K562 (cell line): ENCODE data around the gene FTO. TPM values are rescaled to one million over a fixed set of nuclear protein-coding genes. Genes with fewer than 3 reads are reported as not detected.
A peak's percentile ranks its signal among the peaks of the same experiment; 100 is the strongest.

Experiments used
- ARID1B ChIP-seq: fragments of 450-650 bp; IDR thresholded peaks from 2 replicates; pipeline ENCODE4 v1.6.1; 2016; ENCODE audit warnings: antibody characterized with exemption, mild to moderate bottlenecking, inconsistent platforms
- CTBP1 ChIP-seq: fragments of 450-650 bp; IDR thresholded peaks from 2 replicates; pipeline ENCODE4 v1.6.1; 2016; ENCODE audit warnings: borderline replicate concordance
- DLX4 ChIP-seq: fragments of 250-450 bp; sonication (Bioruptor Pico); IDR thresholded peaks from 2 replicates; pipeline ENCODE4 v1.6.1; 2021; ENCODE audit warnings: mild to moderate bottlenecking
- E2F4 ChIP-seq: sonication (generic); formaldehyde crosslinking; IDR thresholded peaks from 2 replicates; pipeline ENCODE4 v1.8.0; 2022; ENCODE audit warnings: mild to moderate bottlenecking, low read depth, missing genetic modification reagents
- EGR1 ChIP-seq: fragments of 450-650 bp; conservative IDR thresholded peaks from 2 replicates; pipeline ENCODE4 v1.6.1; 2017; ENCODE audit warnings: mild to moderate bottlenecking
- EHMT2 ChIP-seq: fragments of 450-650 bp; IDR thresholded peaks from 2 replicates; pipeline ENCODE4 v1.6.1; 2018; ENCODE audit warnings: antibody characterized with exemption
- EP300 ChIP-seq: IDR thresholded peaks from 2 replicates; pipeline ENCODE4 v1.6.1; 2012; ENCODE audit warnings: low read length, improper control_type of control experiment
- FOS ChIP-seq: IDR thresholded peaks from 3 replicates; pipeline ENCODE4 v1.6.1; 2011; ENCODE audit not compliant: insufficient read length; ENCODE audit errors: extremely low read depth
- ILK ChIP-seq: fragments of 450-650 bp; IDR thresholded peaks from 2 replicates; pipeline ENCODE4 v1.6.1; 2016; ENCODE audit warnings: missing genetic modification characterization, low read depth, mild to moderate bottlenecking, missing compliant biosample characterization, moderate library complexity, borderline replicate concordance
- KHSRP ChIP-seq: fragments of 450-650 bp; IDR thresholded peaks from 2 replicates; pipeline ENCODE4 v1.6.1; 2017
- MAFG ChIP-seq: fragments of 450-650 bp; conservative IDR thresholded peaks from 2 replicates; pipeline ENCODE4 v1.6.1; 2016; ENCODE audit warnings: missing genetic modification characterization, missing compliant biosample characterization
- MCM3 ChIP-seq: fragments of 450-650 bp; IDR thresholded peaks from 2 replicates; pipeline ENCODE4 v1.6.1; 2016
- MEIS2 ChIP-seq: fragments of 450-650 bp; IDR thresholded peaks from 2 replicates; pipeline ENCODE4 v1.6.1; 2014; ENCODE audit warnings: mild to moderate bottlenecking; ENCODE audit not compliant: partially characterized antibody
- MIER1 ChIP-seq: fragments of 450-650 bp; IDR thresholded peaks from 2 replicates; pipeline ENCODE4 v1.6.1; 2016; ENCODE audit warnings: antibody characterized with exemption, mild to moderate bottlenecking, low read depth
- MNT ChIP-seq, 2 experiments: fragments of 450-650 bp; conservative IDR thresholded peaks; 2 replicates each; pipeline ENCODE4 v1.6.1; 2017; ENCODE audit warnings: mild to moderate bottlenecking in 2 of 2, moderate library complexity in 2 of 2
- NCOR1 ChIP-seq: fragments of 450-650 bp; IDR thresholded peaks from 2 replicates; pipeline ENCODE4 v1.6.1; 2016; ENCODE audit warnings: mild to moderate bottlenecking, moderate library complexity
- NR2C1 ChIP-seq, 2 experiments: fragments of 450-650 bp; IDR thresholded peaks; 2 replicates each; pipeline ENCODE4 v1.6.1; 2017; ENCODE audit warnings: mild to moderate bottlenecking in 2 of 2, antibody characterized with exemption in 1 of 2, inconsistent platforms in 1 of 2, missing compliant biosample characterization in 1 of 2, missing genetic modification characterization in 1 of 2
- POLR2AphosphoS2 ChIP-seq: IDR thresholded peaks from 2 replicates; pipeline ENCODE4 v1.6.1; 2012; ENCODE audit warnings: low read length, improper control_type of control experiment
- RBM39 ChIP-seq: fragments of 200-400 bp; formaldehyde crosslinking; optimal IDR thresholded peaks from 2 replicates; pipeline ENCODE3; 2018; ENCODE audit warnings: low read depth, low read length
- SETDB1 ChIP-seq: IDR thresholded peaks from one replicate; pipeline ENCODE4 v1.6.1; 2012; ENCODE audit warnings: low read length, control low read depth, inconsistent platforms
- SMAD2 ChIP-seq: fragments of 150-350 bp; IDR thresholded peaks from 2 replicates; pipeline ENCODE4 v1.6.1; 2014; ENCODE audit warnings: low read depth, mild to moderate bottlenecking, low read length
- SMAD4 ChIP-seq: fragments of 250-450 bp; sonication (Bioruptor Pico); conservative IDR thresholded peaks from 2 replicates; pipeline ENCODE4 v1.8.0; 2021; ENCODE audit warnings: inconsistent platforms, mild to moderate bottlenecking, moderate library complexity
- SNIP1 ChIP-seq: fragments of 450-650 bp; IDR thresholded peaks from 2 replicates; pipeline ENCODE4 v1.7.1; 2017; ENCODE audit warnings: low read depth, mild to moderate bottlenecking
- SP2 ChIP-seq: IDR thresholded peaks from 2 replicates; pipeline ENCODE4 v1.6.1; 2011; ENCODE audit warnings: mild to moderate bottlenecking, low read depth, low read length, moderate library complexity; ENCODE audit not compliant: poor library complexity, severe bottlenecking; ENCODE audit errors: extremely low read depth
- USF2 ChIP-seq: sonication (generic); formaldehyde crosslinking; IDR thresholded peaks from 2 replicates; pipeline ENCODE4 v1.5.0; 2020; ENCODE audit warnings: missing genetic modification reagents
- ZNF12 ChIP-seq: sonication (generic); formaldehyde crosslinking; IDR thresholded peaks from 2 replicates; pipeline ENCODE4 v1.4.0; 2020; ENCODE audit warnings: mild to moderate bottlenecking, missing genetic modification reagents
- ZNF121 ChIP-seq: sonication (generic); formaldehyde crosslinking; conservative IDR thresholded peaks from 2 replicates; pipeline ENCODE4 v1.8.0; 2022; ENCODE audit warnings: missing genetic modification reagents
- ZNF23 ChIP-seq: fragments of 250-450 bp; sonication (Bioruptor Pico); IDR thresholded peaks from 2 replicates; pipeline ENCODE4 v1.4.0; 2020; ENCODE audit warnings: mild to moderate bottlenecking
- ZNF316 ChIP-seq: fragments of 450-650 bp; IDR thresholded peaks from 2 replicates; pipeline ENCODE4 v1.6.1; 2016
- ZNF444 ChIP-seq: fragments of 250-450 bp; sonication (Bioruptor Pico); IDR thresholded peaks from 2 replicates; pipeline ENCODE4 v1.4.0; 2020; ENCODE audit warnings: mild to moderate bottlenecking, moderate library complexity
- ZNF830 ChIP-seq: fragments of 250-450 bp; sonication (Bioruptor Pico); IDR thresholded peaks from 2 replicates; pipeline ENCODE4 v1.5.0; 2021; ENCODE audit warnings: mild to moderate bottlenecking
- polyA plus RNA-seq, 8 experiments: library from polyadenylated mRNA; depleted of rRNA in 4 of 8; stranded (reverse) in 5 of 8; unstranded in 3 of 8; fragments of >200 nt; fragmentation: Nextera tagmentation in 2 of 8; fragmentation: Illumina TruSeq in 1 of 8; extraction: Ambion mirVana in 2 of 8; extraction: Trizol in 1 of 8; gene quantifications; 2 replicates each; pipeline versions ENCODE4 v1.2.1 to v1.2.3, GENCODE V29; 2011 to 2014; ENCODE audit warnings: inconsistent platforms in 1 of 8, missing spikeins in 1 of 8
- total RNA-seq, 7 experiments: library from RNA; depleted of rRNA in 6 of 7; stranded (reverse); fragments of >200 nt in 6 of 7; fragmentation: Illumina TruSeq in 2 of 7; extraction: Trizol in 2 of 7; gene quantifications; 2 replicates each; pipeline versions ENCODE4 v1.2.1 to v1.2.3, GENCODE V29; 2011 to 2021; ENCODE audit warnings: low replicate concordance in 1 of 7

Gene FTO
- total and polyA plus RNA-seq, 9 of the 15 experiments (the other 6 are each of a cell fraction or from before 2014, with no cell fraction given) = 11.3 to 27.7 (median 25.5) TPM

GRCh38 chr16:53865494-53865863 lies 161.5 kb downstream of the FTO start (continued):
- TF ChIP-seq NR2C1 (IDR thresholded peaks at IDR 0.05) (no peak), NR2C1 (tag; IDR thresholded peaks at IDR 0.05) (no peak), ZNF444 (CRISPR knock-in tag) (no peak), EP300 (0 out of 2 replicates have a peak, but pooled peaks have one; percentile 25), SMAD2 (no peak), SP2 (no peak), POLR2AphosphoS2 (no peak), SMAD4 (CRISPR knock-in tag) (peak; percentile 65), ARID1B (peak; percentile 82), E2F4 (CRISPR knock-in tag) (no peak), SNIP1 (no peak), ZNF830 (no peak), ILK (no peak), FOS (no peak), NCOR1 (peak; percentile 35; the same call in 1 of the 2 replicates), KHSRP (no peak), ZNF121 (CRISPR knock-in tag) (no peak), DLX4 (no peak), CTBP1 (peak; percentile 21; the same call in 1 of the 2 replicates), EHMT2 (peak; percentile 84), RBM39 (no peak), MAFG (tag) (0 out of 2 replicates have a peak, but pooled peaks have one; percentile 31), ZNF12 (CRISPR knock-in tag) (no peak), MIER1 (no peak), ZNF316 (peak; percentile 54), ZNF23 (CRISPR knock-in tag) (no peak), MEIS2 (peak; percentile 71), MNT (conservative IDR thresholded peaks at IDR 0.05) (no peak), SETDB1 (no peak), MCM3 (no peak), USF2 (CRISPR knock-in tag) (no peak), EGR1 (no peak)
